Hindlimb muscle (tissue), 1 donor: Measurements from ENCODE around the gene COG3. TPM values are rescaled to one million over a fixed set of nuclear protein-coding genes. Genes with fewer than 3 reads are reported as not detected.
"Not testable (repeated sequence)": the region's sequence is repeated elsewhere in the genome, so short reads cannot be mapped to it uniquely, and the experiment has no call there.

Experiments used
- DNase-seq: peaks from one replicate; pipeline ENCODE4 v3.0.0-alpha.2; 2013
- polyA plus RNA-seq: library from polyadenylated mRNA; unstranded; fragments of 120-200 nt; gene quantifications from one replicate; pipeline ENCODE4 v1.2.1, GENCODE V29; 2013; ENCODE audit not compliant: insufficient read length

The COG3 gene
- polyA plus RNA-seq, result 21.3 TPM

GRCh38 chr13:45464687-45465453, at the start of gene COG3:
Gene COG3, plus strand, starts transcription at chr13:45464939. Its CDS starts 98 bp downstream, at chr13:45465037.
- DNase-seq, result peak; percentile 97

GRCh38 chr13:45415112-45415511, 49.6 kb upstream of the COG3 start:
- no peak for DNase-seq

GRCh38 chr13:45416516-45417128, 48.1 kb upstream of the COG3 start:
- DNase-seq, result no peak

GRCh38 chr13:45417790-45418534, 46.8 kb upstream of the COG3 start, which contains the start of gene SLC25A30:
Gene SLC25A30, minus strand, starts transcription at chr13:45418373. Its CDS starts 6,948 bp downstream, at chr13:45411425.
- DNase-seq, result peak; percentile 88

- not testable (repeated sequence) for DNase-seq
These were observed 45.4 kb upstream of the COG3 start for GRCh38 chr13:45419389-45419788.

- no peak for DNase-seq
These were observed 44.8 kb upstream of the COG3 start for GRCh38 chr13:45419945-45420344.

GRCh38 chr13:45422731-45423292, 41.9 kb upstream of the COG3 start:
- DNase-seq, result no peak

- DNase-seq, result not testable (repeated sequence)
These were observed 38.5 kb upstream of the COG3 start for GRCh38 chr13:45426056-45426841.

- no peak for DNase-seq
These were observed 31.9 kb upstream of the COG3 start for GRCh38 chr13:45432737-45433380.

- DNase-seq, result no peak
These were observed 31.4 kb upstream of the COG3 start for GRCh38 chr13:45433381-45433790.

GRCh38 chr13:45434556-45435371, 30.0 kb upstream of the COG3 start:
- no peak for DNase-seq

- no peak for DNase-seq
These were observed 28.4 kb upstream of the COG3 start for GRCh38 chr13:45436332-45436731.

GRCh38 chr13:45436953-45437352, 27.8 kb upstream of the COG3 start:
- DNase-seq, result no peak

- DNase-seq, result no peak
These were observed 26.8 kb upstream of the COG3 start for GRCh38 chr13:45437947-45438346.

- DNase-seq, result no peak
These were observed 25.7 kb upstream of the COG3 start for GRCh38 chr13:45439008-45439407.

- DNase-seq, result no peak
These were observed 24.8 kb upstream of the COG3 start for GRCh38 chr13:45439781-45440462.

- DNase-seq, result no peak
These were observed 23.1 kb upstream of the COG3 start for GRCh38 chr13:45441633-45442032.

GRCh38 chr13:45445053-45445452, 19.7 kb upstream of the COG3 start:
- no peak for DNase-seq

- DNase-seq, result no peak
These were observed 18.6 kb upstream of the COG3 start for GRCh38 chr13:45446181-45446580.

GRCh38 chr13:45447050-45447661, 17.6 kb upstream of the COG3 start:
- DNase-seq, result no peak
